GM21515 (cell line): ENCODE data around the gene FAM83D.

Experiments used
- ATAC-seq: cut with Tn5 transposase; IDR thresholded peaks from one replicate; pipeline ENCODE4 v1.9.1; 2021; ENCODE audit not compliant: unreplicated experiment

Gene FAM83D

DNA sequence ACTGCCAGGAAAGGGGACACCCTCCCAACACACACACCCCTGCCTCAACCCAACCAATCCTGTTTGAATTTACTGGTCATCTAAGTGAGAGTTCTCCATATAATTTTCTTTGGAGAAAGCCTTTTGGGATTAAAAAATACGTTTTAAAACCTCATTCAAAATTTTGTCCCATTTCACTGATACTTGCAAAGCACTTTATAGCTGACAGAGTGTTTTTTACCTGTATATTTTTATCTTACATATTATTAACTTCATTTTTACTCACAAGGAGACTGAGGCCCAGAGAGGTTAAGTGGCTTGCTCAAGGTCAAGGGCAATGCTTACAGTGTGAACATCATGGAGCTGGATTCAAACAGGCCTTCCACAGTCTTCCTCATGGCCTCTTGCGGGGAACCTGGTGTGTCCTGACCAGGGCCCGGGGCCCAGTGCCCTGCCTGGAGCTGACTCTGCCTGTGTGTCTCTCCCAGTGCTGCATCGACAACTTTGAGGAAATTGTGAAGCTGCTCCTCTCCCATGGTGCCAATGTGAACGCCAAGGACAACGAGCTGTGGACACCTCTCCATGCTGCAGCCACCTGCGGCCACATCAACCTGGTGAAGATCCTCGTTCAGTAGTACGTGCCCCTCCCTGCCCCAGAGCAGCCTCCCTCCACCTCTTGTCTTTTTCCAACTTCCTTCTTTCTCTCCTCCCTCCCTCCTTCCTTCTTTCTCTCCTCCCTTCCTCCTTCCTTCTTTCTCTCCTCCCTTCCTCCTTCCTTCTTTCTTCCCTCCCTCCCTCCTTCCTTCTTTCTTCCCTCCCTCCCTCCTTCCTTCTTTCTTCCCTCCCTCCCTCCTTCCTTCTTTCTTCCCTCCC, 30.9 kb upstream of the FAM83D start:
- no peak for ATAC-seq

DNA sequence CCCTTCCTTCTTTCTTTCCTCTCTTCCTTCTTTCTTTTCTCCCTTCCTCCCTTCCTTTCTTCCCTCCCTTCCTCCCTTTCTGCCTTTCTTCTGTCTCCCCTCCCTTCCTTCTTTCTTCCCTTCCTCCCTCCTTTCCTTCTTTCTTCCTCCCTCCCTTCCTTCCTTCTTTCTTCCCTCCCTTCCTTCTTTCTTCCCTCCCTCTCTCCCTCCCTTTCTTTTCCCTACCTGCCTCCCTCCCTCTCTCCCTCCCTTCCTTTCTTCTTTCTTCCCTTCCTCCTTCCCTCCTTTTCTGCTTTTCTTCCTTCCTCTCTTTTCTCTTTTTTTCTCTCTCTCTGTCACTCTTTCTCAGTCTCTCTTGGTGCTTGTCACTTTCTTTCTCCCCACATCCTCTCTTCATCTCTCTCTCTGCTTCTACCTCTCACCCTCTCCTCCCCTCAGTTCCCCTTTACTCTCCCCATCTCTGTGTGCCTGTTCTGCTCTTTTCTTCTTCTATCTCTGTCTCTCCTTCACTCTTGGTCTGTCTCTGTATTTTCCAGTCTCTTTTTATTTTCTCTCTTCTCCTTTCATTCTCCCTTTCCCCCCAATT, 30.1 kb upstream of the FAM83D start:
- ATAC-seq: no peak

DNA sequence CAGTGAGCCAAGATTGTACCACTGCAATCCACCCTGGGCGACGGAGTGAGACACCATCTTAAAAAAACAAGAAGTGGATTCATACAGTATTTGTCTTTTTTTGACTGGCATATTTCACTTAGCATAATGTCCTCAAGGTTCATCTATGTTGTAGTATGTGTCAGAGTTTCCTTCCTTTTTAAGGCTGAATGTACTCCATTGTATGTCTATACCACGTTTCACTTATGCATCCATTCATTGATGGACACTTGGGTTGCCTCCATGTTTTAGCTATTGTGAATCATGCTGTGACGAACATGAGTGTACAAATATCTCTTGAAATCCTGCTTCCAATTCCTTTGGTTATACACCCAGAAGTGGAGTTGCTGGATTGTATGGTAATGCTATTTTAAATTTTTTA, 28.9 kb upstream of the FAM83D start:
- no peak for ATAC-seq

DNA sequence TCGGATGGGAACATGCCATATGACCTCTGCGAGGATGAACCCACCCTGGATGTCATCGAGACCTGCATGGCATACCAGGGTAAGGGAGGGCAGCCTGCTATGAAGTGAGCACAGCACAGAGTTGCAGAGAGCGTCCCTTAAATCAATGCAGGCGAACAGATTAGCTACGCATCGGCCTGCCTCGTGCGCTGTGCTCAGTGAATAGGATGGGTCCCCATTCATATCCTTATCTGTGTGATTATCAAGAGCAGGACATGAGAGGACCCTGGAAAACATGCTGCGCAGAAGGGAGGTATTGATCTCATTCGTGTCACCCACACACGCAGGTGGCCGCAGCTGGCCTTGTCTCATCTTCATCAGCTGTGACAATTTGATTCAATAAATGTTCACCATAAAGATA, 25.6 kb upstream of the FAM83D start:
- no peak for ATAC-seq

DNA sequence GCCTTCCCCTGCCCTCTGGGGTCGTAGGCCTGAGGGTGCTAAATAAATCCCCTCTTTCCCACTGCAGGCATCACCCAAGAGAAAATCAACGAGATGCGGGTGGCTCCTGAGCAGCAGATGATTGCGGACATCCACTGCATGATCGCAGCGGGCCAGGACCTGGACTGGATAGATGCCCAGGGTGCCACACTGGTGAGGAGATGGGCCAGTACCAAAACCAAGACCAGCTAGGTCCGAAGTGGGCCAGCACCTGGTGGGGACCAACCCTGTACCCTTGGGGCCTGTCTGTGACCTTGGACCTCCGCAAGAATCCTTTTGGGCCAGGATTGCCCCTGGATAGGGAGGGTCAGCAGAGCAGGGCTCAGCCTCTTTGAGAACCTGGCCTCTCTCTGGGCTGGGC, 23.6 kb upstream of the FAM83D start:
- ATAC-seq: no peak

DNA sequence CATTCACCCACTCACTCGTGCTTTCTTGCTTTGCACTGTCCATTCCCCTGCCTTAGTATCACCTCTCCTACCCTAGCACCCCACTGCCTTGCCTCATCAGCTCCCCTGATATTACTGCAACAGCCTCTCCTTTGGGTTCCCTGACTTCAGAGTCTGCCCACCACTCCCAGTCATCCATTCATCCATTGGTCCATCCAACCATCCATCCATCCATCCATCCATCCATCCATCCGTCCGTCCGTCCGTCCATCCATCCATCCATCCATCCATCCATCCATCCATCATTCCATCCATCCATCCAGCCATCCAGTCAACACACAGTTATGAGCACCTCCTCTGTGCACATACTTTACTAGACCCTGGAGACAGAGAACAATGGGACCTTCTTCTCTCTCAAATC, 22.9 kb upstream of the FAM83D start:
- no peak for ATAC-seq

DNA sequence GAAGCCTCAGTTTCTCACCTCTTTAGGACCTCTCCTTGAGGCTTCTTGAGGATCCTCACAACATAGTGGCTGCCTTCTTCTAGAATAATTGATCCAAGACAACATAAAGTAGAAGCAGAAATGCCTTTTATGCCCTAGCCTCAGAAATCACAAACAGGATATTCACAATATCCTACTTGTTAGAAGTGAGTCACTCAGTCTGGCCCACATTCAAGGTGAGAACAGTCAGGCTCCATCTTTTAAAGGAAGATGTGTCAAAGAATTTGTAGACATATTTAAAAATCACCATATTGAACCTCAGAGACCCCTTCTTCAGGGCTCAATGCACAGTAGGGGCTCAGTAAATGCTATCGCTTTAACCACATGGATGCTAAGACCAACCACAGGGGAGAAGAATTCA, 20.8 kb upstream of the FAM83D start:
- no peak for ATAC-seq

DNA sequence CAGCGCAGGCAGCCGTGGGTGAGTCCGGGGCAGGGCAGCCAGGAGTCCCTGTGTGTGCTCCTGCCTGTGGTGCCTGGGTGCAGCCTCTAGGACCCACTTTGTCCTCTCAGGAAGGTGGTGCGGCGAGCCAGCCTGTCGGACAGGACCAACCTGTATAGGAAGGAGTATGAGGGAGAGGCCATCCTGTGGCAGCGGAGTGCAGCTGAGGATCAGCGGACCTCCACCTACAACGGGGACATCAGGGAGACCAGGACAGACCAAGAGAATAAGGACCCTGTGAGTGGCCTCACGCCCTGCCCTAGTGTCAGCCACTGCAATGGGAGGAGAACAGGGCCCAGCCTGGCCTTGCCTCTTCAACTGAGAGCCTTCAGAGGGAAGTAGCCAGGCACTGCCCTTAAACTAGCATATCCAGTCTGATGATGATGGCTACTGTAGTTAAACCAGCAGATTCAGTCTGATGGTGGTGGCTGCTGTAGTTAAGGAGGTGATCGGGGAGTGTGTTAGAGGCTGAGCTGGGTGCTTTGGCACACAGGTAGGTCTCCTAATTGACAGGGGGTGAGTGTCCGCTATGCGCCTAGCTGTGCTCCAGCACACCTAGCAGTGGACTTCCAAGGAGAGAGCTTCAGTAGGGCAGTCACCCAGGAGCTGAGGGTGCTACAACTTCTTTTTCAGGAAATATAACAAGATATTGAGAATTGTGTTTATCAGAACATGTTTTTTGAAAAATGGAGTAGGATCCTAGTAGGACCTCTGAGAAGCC, 18.1 kb upstream of the FAM83D start:
- no peak for ATAC-seq

DNA sequence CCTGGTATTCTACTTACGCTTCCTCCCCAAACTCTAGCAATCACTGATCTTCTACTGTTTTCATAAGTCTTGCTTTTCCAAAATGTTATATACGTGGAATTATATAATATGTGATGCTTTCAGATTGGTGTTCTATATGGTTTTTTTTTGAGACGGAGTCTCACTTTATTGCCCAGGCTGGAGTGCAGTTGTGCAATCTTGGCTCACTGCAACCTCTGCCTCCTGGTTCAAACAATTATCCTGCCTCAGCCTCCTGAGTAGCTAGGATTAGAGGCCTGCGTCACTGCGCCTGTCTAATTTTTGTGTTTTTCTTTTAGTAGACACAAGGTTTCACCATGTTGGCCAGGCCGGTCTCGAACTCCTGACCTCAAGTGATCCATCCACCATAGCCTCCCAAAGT, 10.9 kb upstream of the FAM83D start:
- no peak for ATAC-seq

DNA sequence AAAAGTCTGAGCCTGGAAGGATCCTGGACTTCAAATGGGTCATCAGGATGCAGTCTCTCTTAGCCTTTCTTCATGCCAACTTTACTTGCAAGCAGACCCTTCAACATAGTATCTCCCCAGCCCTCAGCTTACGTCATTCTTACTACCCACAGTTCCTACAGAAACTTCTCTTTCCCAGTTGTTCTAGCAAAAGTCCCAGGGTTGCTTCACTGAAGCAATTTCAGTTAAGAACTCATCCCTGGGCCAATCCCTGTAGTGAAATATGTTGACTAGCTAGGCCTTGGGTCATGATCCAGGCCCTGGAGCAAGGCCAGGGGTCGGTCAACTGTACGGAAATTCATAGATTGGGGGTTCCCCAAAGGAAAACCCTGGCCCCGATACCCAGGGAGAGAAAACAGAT, 8.6 kb upstream of the FAM83D start:
- ATAC-seq: no peak

DNA sequence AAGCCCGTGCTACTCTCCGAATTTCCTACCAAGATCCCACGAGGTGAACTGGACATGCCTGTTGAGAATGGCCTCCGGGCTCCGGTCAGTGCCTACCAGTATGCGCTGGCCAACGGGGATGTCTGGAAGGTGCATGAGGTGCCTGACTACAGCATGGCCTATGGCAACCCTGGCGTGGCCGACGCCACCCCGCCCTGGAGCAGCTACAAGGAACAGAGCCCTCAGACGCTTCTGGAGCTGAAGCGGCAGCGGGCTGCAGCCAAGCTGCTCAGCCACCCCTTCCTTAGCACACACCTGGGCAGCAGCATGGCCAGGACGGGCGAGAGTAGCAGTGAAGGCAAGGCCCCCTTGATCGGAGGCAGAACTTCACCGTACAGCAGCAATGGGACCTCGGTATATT, 8.0 kb upstream of the FAM83D start:
- no peak for ATAC-seq

DNA sequence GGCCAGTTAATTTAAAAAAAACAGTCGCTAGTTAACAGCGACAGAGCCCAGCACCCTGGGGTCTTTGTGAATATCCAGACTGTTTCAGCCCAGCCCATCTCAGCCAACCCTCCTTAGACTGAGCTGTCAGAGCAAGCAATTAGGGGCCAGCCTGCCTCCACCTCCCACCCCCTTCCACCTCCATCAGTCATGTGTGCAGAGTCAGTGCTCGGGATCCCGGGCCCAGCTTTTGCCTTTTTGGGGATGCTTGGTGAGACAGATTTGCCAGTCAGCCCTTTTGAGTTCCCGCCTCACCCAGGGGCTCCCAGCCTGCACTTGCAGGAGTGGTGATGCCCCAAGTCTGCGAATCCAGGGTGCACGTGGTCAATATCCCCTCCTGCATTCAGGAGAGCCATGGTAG, 6.5 kb upstream of the FAM83D start:
- ATAC-seq: no peak

DNA sequence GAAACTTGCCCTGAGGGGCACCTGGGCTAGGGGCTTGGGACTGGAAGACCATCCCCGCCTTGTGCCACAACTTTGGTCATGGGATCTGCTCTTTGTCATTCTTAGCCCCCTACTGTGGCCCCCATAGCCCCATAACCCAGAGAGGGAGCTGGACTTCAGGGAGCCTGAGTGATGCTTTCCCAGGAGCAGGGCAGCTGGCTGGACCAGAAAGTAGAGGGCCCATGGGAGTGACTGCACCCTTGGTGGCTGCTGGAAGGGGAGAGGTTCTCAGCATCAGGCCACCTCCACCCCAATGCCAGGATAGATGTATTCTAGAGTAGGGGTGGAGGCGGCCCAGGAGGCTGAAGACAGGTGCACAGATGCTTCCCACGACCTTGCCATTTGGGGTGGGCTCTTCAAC, 5.8 kb upstream of the FAM83D start:
- no peak for ATAC-seq

DNA sequence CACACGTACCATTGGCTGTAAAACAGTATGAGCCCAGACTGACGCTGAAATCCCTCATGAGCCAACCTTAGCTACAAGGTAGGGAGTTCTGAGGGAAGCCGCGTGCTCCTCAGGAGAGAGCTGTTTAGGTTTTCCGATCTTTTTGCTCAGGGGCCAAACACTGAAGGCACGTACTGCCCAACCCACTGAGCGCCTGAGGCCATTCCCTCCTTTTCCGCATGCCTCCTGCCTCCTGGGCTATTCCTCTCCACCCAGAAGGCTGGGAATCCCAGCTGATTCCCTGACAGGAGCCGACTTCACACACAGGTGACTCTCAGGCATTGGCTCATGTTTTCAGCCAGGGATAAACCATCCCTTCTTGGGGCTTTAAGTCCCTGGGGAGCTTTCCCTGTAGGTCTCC, 5.4 kb upstream of the FAM83D start:
- no peak for ATAC-seq

DNA sequence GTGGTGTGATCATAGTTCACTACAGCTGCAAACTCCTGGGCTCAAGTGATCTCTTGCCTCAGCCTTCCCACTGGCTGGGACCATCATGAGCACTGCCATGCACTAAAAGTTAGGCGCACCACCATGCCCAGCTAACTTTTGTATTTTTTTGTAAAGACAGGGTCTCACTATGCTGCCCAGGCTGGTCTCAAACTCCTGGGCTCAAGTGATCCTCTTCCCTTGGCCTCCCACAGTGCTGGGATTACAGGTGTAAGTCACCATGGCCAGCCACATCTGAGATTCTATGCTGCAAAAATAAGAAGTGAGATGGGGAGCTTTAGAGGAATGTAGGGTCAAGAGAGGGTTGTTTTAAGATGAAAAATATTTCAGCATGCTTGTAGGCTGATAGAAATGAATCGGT, 1.5 kb upstream of the FAM83D start:
- ATAC-seq: no peak

DNA sequence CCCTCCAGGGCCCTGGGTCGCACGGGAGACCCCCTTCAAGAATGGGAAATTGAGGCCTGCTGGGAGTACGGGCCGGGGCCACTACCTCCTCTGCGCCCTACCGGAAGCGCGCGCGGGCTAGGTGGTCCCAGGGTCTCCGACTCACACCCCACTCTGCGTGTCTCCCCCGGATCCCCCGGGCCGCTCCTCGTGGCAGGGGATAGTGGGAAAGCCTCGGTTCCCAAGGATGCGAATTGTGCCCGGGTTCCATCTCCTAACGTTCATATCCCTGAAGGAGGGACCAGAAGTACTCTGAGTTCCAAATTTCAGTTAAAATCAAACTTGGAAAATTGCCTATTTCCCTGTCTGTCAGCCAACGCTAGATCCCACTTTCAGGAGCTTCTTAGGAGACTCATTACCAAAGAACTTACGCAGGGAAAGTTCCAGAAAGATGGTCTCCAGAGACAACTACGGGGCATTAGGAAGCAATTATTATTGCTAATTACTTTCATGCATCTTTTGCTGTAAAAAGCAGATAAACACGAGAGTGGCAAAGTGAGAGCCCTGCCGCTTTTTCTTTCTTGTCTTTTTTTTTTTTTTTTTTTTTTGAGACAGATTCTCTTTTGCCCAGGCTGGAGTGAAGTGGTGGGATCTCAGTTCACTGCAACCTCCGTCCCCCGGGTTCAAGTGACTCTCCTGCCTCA, 858 bp downstream of the FAM83D start:
- ATAC-seq: peak; percentile 5

DNA sequence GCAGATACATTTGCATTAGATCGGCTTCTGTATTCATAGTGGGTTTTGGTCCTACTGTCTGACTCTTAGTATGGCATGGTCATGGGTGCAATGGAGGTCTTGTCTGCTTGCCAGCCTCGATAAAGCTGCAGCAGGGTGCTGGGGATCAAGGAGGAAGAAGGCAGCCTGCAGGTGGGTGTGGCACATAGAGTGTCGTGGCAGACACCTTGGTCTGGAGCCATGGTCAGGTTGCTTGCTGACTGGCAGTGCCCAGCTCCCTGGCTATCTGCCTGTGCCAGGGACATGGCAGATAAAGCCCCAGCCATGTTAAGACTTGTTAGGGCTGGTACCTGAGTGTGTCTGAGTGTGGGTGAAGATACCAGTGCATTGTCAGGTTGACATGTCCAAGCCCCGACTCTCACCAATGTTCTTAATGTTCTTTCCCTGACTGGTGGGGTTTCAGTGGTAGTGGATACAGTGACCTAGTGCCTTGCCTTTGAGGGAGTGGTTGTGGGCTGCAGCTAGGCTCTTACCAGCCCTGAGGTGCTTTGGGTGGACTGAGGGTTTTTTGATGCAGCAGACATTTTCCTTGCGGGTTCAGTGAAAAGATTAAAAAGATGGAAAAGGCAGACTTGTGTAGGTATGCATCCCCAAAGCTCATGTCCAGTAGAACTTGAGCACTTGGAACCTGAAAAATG, 1.8 kb downstream of the FAM83D start:
- ATAC-seq: no peak

DNA sequence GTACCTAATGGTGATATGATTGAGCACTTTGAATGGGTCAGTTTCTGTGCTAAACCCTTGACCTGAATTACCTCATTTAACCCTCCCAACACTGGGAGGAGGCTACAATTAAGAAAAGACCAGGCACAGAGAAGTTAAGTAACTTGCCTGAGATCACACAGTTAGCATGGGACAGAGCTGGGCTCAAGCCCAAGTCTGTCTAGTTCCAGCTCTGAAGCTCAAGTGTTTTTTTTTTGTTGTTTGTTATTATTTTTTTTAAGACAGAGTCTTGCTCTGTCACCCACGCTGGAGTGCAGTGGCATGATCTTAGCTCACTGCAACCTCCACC, 4.0 kb downstream of the FAM83D start:
- ATAC-seq: no peak

DNA sequence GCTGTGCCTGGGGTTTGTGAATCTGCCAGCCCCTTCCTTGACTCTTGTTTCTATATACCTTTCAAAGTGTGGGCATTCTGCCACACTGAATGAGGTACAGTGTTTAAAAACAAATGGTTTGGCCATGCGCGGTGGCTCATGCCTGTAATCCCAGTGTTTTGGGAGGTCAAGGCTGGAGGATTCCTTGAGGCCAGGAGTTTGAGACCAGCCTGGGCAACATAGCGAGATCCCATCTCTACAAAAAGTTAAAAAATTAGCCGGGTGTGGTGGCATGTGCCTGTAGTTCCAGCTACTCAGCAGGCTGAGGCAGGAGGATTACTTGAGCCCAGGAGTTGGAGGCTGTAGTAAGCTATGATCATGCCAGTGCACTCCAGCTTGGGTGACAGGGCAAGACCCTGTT, 5.8 kb downstream of the FAM83D start:
- ATAC-seq: no peak

DNA sequence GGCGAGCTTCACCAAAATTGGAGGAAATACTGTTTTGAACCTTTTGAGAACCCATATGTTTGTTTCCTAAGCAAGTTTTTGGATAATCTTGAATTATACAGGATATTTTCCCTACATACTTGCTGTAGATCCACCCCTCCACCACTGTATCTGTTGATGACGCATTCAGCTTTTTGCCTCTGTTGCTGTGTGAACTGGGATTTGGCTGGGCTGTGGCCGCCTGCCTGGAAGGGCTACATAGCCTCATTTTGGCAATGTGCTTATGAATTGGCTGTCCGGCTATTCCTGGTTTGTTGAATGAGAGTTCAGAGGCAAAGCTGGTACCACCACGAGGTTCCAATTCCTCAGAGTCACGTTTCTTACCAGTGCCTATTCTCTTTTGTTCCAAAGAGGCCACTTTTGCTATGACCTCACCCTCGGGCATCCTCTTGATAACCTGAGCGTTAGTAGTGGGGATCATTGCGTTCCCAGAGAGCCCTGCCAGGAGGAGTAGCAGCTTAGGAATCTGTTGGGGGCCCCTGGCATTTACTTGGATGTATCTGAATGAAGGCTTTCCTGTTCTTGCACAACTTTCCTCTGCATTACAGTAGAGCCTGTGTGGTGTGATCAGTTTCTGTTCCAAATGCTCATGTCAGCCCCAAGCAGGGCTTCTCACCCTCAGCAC, 6.4 kb downstream of the FAM83D start:
- no peak for ATAC-seq

DNA sequence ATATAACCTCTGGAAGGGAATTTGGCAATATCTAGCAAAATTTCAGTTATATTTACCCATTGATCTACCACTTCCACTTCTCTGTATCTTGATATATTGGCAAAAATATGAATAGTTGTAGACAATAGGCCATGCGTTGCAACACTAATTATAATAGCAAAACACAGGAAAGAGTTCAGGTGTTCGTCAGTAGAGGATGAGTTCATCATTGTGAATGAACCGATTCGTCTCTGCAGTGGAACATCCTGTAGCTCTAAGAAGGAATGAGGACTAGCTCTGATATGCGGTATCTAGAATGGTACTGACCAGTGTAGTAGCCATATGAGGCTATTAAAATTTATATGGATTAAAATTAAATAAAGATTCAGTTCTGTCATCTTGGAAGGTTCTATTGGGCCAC, 8.3 kb downstream of the FAM83D start:
- no peak for ATAC-seq
